NB4 (cell line): ENCODE data around the gene SGTA.
A peak's percentile ranks its signal among the peaks of the same experiment; 100 is the strongest.

ENCODE experiments used
- DNase-seq: peaks from one replicate; pipeline ENCODE4 v3.0.0; 2010; ENCODE audit warnings: low read depth
- H3K4me3 ChIP-seq: one replicate; pipeline ENCODE4 v1.5.1; 2011; ENCODE audit warnings: mild to moderate bottlenecking, low read depth, low read length, moderate library complexity
- CTCF ChIP-seq: IDR thresholded peaks from one replicate; pipeline ENCODE4 v1.5.1; 2012; ENCODE audit warnings: low read depth, low read length
- MAX ChIP-seq: IDR thresholded peaks from 2 replicates; pipeline ENCODE4 v1.6.1; 2011; ENCODE audit warnings: low read depth, low read length
- MYC ChIP-seq: IDR thresholded peaks from 2 replicates; pipeline ENCODE4 v1.6.1; 2011; ENCODE audit warnings: low read depth, low read length
- POLR2A ChIP-seq: IDR thresholded peaks from 2 replicates; pipeline ENCODE4 v1.6.1; 2011; ENCODE audit warnings: mild to moderate bottlenecking; ENCODE audit not compliant: insufficient read length; ENCODE audit errors: extremely low read depth

SGTA gene

GRCh38 chr19:2734589-2735288 lies 48.3 kb downstream of the SGTA start:
- peak; percentile 50 for DNase-seq
- TF ChIP-seq CTCF (no peak), MYC (no peak), MAX (no peak), POLR2A (no peak)
- no peak overlapping the region for H3K4me3 ChIP-seq

GRCh38 chr19:2733930-2734588 lies 49.0 kb downstream of the SGTA start:
- TF ChIP-seq MYC (no peak), CTCF (no peak), MAX (no peak), POLR2A (no peak)
- no peak overlapping the region for H3K4me3 ChIP-seq
- DNase-seq, result peak; percentile 9

- no peak for DNase-seq
- no peak for TF ChIP-seq MAX
- TF ChIP-seq MYC, result no peak
- TF ChIP-seq POLR2A, result no peak
- TF ChIP-seq CTCF, result no peak
- no peak overlapping the region for H3K4me3 ChIP-seq
Measured at GRCh38 chr19:2732883-2733282, 50.2 kb downstream of the SGTA start.

- no peak for TF ChIP-seq POLR2A
- no peak for TF ChIP-seq MYC
- TF ChIP-seq MAX, result no peak
- no peak for TF ChIP-seq CTCF
- DNase-seq, result peak; percentile 0
Measured at GRCh38 chr19:2732157-2732725, 50.8 kb downstream of the SGTA start.

GRCh38 chr19:2731181-2731995 lies 51.7 kb downstream of the SGTA start:
- peak; percentile 0 for DNase-seq
- TF ChIP-seq MAX (no peak), POLR2A (no peak), CTCF (no peak), MYC (no peak)
- no peak overlapping the region for H3K4me3 ChIP-seq

More at GRCh38 chr19:2732157-2732725, 50.8 kb downstream of the SGTA start:
- H3K4me3 ChIP-seq, result no peak overlapping the region
